Thymus (tissue), 11 donors: ENCODE results near the gene PLEKHM1. TPM values are rescaled to one million over a fixed set of nuclear protein-coding genes. Genes with fewer than 3 reads are reported as not detected.

ENCODE experiments used
- DNase-seq, 9 donors: peaks; one replicate each; pipeline ENCODE4 v3.0.0-alpha.2; 2013; ENCODE audit warnings: low spot score in 9 of 9, low read depth in 6 of 9, missing footprints in 1 of 9
- H3K27ac ChIP-seq, 2 donors: one replicate each; pipeline ENCODE4 v1.5.1; 2013; ENCODE audit warnings: control low read depth in 1 of 2, low read depth in 1 of 2, low read length in 1 of 2, mild to moderate bottlenecking in 1 of 2, moderate library complexity in 1 of 2
- H3K27me3 ChIP-seq, 2 donors: one replicate each; pipeline ENCODE4 v1.5.1; 2013; ENCODE audit warnings: low read length in 1 of 2; ENCODE audit not compliant: control insufficient read depth in 2 of 2, insufficient read depth in 1 of 2
- H3K36me3 ChIP-seq, 2 donors: one replicate each; pipeline ENCODE4 v1.5.1; 2013; ENCODE audit warnings: low read length in 1 of 2, mild to moderate bottlenecking in 1 of 2, moderate library complexity in 1 of 2; ENCODE audit not compliant: control insufficient read depth in 2 of 2, insufficient read depth in 2 of 2
- H3K4me1 ChIP-seq, 2 donors: one replicate each; pipeline ENCODE4 v1.5.1; 2013; ENCODE audit warnings: low read length in 2 of 2; ENCODE audit not compliant: control insufficient read depth in 2 of 2, insufficient read depth in 2 of 2
- H3K4me3 ChIP-seq, 2 donors: one replicate each; pipeline ENCODE4 v1.5.1; 2013; ENCODE audit warnings: low read length in 2 of 2, control low read depth in 1 of 2, mild to moderate bottlenecking in 1 of 2
- H3K9me3 ChIP-seq, 2 donors: one replicate each; pipeline ENCODE4 v1.5.1; 2013; ENCODE audit warnings: low read length in 1 of 2, mild to moderate bottlenecking in 1 of 2; ENCODE audit not compliant: control insufficient read depth in 2 of 2, insufficient read depth in 1 of 2
- WGBS: extraction: QIAGEN DNeasy Blood & Tissue Kit; methylation state at CpG from one replicate; pipeline ENCODE4 v1.1.7; 2013; 5-methylcytosine and 5-hydroxymethylcytosine counted together
- polyA plus RNA-seq: library from polyadenylated mRNA; stranded (reverse); fragments of 200-250 nt; gene quantifications from one replicate; pipeline ENCODE4 v1.2.3, GENCODE V29; 2013
- total RNA-seq: library from RNA; stranded (reverse); fragments of 120-200 nt; gene quantifications from one replicate; pipeline ENCODE4 v1.2.4, GENCODE V29; 2013
- donor health status: healthy.

PLEKHM1 gene
- total and polyA plus RNA-seq, 2 donors: 18.1 to 22.9 TPM

DNA sequence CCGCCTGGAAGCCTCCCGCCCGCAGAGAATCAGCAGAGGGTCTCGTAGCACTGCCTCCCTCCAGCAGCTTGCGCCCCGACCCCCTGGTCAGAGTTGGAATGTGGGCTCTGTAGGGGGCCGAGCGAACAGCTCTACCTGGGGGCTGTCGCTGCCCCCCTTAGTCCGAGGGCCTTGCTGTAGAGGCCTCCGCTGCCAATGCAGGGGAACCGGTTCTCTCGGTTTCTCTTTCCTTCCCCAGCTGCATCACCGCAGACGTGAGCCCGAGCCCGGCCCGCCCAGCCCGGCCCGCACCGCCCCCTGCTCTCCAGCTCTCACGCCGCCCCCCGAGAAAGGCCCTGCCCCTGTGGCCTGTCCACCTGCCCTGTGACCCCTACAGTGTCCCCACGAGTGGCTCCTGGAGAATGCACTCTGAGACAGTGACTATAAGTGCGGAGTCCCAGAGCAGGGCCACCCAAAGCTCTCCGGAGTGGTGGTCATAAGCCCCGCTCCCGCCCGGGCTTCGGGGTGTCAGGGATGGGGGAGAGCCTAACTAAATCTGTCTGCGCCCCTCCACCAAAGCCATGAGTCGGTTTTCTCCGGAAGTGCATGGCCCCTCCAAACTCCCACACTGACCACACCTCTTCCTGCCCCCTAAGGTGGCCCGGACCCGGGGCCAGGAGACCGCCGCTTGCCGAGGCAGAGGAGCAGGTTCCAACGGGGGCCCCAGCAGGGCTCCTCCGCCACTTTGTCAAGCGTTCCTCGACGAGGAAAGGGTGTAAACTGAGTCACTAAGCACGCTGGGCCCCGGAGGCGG lies 59.6 kb downstream of the PLEKHM1 start:
- DNase-seq: peak in 1 of 9 donors; percentile 51
- peaks cover 0 to 9% of the 10 kb centered on the region in 2 donors for H3K9me3 ChIP-seq
- H3K27me3 ChIP-seq: peaks cover 0 to 45% of the 10 kb centered on the region in 2 donors
- H3K4me3 ChIP-seq: peak overlapping the region; percentile 30 to 49
- peaks cover 17 to 63% of the 10 kb centered on the region in 2 donors for H3K4me1 ChIP-seq
- WGBS: 16% methylated on average over 47 of the region's 47 CpGs
- peak overlapping the region in 1 of 2 donors; percentile 46 for H3K27ac ChIP-seq
- peaks cover under 1 to 5% of the 10 kb centered on the region in 2 donors for H3K36me3 ChIP-seq

DNA sequence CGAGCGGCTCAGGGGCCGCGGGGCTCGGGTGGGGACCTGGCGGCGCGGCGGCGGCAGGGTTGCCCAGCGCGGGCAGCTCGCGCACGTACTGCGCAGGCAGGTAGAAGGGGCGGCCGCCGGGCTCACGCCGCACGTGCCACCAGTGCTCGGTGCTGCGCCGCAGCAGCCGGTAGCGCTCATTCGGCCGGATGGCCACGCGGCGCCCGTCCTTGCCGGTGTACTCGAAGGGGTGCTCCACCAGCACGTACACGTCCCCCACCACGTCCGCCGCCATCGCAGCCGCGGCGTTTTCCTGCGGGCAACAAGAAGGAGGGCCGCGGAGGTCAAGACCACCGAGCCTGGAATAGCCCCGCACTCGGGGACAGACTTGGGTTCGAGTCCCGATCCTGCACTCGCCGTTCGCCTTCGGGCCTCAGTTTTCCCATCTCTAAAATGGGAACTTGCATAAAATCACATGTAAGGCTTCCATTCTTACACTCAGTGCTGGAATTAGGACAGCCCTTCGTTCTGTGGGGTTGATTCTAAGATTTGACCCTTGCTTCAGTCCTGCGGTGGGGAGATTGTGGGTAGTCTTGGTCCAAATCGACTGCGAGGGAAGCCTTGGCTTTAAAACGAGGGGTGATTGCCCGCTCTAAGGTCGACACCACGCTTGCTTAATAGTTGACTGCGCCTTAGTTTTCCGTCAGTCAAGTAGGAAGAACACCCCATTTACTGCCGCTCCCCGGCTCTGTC lies 60.3 kb downstream of the PLEKHM1 start:
- WGBS: 92% methylated on average over 68 of the region's 68 CpGs
- Histone ChIP-seq H3K36me3 (peaks cover 0 to 2% of the 10 kb centered on the region in 2 donors), H3K9me3 (peaks cover 0 to 9% of the 10 kb centered on the region in 2 donors), H3K27ac (peak overlapping the region in 1 of 2 donors; percentile 46), H3K4me1 (peaks cover 17 to 58% of the 10 kb centered on the region in 2 donors), H3K27me3 (peaks cover 0 to 45% of the 10 kb centered on the region in 2 donors), H3K4me3 (peak overlapping the region in 1 of 2 donors; percentile 30)
- DNase-seq: no peak

DNA sequence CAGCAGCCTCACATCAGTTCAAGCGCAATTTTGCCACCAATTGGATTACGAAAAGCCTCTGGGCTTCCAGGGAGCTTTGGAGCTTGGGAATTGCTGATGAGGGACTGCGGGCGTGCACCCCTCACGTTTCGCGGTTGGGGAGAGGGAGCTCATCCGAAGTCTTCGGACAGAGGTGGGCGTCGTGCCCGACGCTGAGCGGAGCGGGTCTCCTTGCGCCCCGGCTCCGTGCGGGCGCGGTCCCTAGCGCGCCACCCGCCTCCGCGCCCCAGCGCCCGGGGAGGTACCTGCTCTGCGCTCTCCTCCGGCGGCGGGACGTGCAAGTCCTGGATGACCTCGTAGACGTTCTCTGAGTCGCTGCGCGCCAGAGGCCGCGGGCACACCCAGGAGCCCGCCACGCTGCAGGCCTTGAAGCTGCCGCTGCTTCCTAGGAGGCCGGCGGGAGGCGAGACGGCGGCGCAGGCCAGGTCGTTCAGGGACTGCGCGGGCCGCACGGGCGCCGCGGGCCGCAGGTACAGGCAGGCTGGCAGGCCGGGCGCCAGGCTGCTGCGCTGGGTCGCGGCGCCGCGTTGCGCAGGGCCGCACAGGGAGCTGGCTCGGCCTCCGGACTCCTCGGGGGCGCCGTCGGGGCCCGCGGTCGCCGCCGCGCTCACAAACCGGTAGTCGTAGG lies 61.0 kb downstream of the PLEKHM1 start:
- peaks cover 17 to 56% of the 10 kb centered on the region in 2 donors for H3K4me1 ChIP-seq
- DNase-seq: no peak
- H3K27me3 ChIP-seq: peaks cover 0 to 45% of the 10 kb centered on the region in 2 donors

DNA sequence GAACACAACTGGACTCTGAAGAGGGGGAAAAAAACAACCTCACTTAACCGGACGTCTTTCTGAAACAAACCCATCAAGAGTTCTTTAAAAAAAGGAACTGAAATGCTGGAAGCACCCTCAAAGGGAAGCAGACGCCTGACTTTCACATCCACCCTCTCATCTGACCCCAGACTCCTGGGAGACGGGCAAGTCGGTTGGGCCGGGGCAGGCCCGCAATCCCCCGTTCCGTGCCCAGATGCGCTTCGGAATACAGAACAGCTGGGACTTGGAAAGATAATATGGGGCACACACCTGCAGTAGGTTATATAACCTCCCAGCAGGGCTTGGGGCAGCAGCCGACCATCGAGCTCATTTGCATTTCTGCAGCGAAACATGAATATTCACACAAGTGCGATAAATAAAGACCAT lies 61.6 kb downstream of the PLEKHM1 start:
- Histone ChIP-seq H3K4me3 (no peak overlapping the region), H3K36me3 (no peaks in the 10 kb centered on the region), H3K9me3 (peaks cover 0 to 9% of the 10 kb centered on the region in 2 donors), H3K4me1 (peaks cover 17 to 56% of the 10 kb centered on the region in 2 donors), H3K27ac (no peak overlapping the region), H3K27me3 (peaks cover 0 to 45% of the 10 kb centered on the region in 2 donors)
- WGBS: 45% methylated on average over 15 of the region's 15 CpGs
- peak in 1 of 9 donors; percentile 31 for DNase-seq

More for the DNA sequence above, 61.0 kb downstream of the PLEKHM1 start:
- Histone ChIP-seq H3K27ac (no peak overlapping the region), H3K36me3 (no peaks in the 10 kb centered on the region), H3K4me3 (no peak overlapping the region), H3K9me3 (peaks cover 0 to 9% of the 10 kb centered on the region in 2 donors)
- 92% methylated on average over 82 of the region's 82 CpGs for WGBS

DNA sequence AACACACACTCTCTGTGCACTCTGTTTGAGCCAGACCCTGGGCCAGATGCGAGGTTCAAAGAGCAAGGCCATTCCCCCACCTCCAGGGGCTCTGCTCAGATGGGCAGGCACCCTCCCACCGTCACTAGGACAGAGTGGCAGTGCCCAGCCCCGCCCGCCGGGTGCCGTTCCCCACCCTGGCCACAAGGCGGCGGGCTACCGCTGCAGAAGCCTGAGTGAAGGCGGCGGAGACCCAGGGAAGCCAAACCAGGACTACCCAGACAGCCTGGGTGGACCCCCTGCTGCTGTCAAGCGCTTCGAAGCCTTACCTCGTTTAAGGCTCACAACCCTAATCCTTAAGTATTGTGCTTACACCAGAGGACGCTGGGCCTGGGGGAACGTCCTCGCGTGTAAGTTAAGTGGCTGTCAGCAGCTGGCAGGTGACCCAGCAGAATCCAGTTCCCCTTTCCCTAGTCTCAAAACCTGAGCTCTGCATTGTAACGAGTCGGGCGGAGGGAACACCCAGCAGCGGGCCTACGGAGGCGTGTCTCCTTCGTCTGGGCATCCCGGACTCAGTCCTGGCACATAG lies 62.4 kb downstream of the PLEKHM1 start:
- H3K27ac ChIP-seq: peak overlapping the region; percentile 43 to 68
- H3K27me3 ChIP-seq: peaks cover 0 to 43% of the 10 kb centered on the region in 2 donors
- peaks cover 0 to 9% of the 10 kb centered on the region in 2 donors for H3K9me3 ChIP-seq
- 4% methylated on average over 26 of the region's 26 CpGs for WGBS
- peaks cover 17 to 52% of the 10 kb centered on the region in 2 donors for H3K4me1 ChIP-seq
- DNase-seq: peak in 5 of 9 donors; percentile 66 to 85 (median 76)
- peak overlapping the region in 1 of 2 donors; percentile 14 for H3K4me3 ChIP-seq
- H3K36me3 ChIP-seq: no peaks in the 10 kb centered on the region

DNA sequence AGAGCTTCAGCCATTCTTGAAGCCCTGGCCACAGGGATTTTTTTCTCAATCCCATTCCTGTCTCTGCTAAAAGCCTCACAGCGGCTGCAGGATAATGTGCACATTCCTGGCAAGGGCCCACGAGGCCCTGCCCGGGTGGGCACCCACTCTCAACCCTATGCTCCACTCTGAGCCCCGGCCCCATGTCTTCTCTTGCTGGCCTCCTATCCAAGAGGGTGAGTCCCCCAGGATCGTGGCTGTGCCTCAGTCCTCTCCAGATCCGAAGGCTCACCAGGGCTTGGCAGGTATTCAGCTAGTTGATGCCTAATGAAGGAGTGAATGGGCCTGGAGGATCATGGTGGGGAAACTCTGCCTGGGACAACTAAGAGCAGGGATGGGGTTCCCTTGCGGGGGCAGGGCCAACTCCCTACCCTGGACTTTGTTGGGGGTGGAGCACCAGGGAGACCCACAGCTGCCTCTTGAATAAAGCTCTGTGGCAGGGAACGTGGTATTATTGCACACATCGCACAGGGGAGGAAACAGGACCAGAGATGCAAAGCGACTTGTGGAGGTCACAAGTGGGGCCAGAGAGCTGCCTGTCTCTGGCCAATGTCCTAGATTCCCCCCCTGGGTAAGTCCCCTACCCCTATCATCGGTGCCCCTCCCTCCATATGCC lies 63.2 kb downstream of the PLEKHM1 start:
- H3K27ac ChIP-seq: no peak overlapping the region
- 93% methylated on average over 11 of the region's 11 CpGs for WGBS
- no peak for DNase-seq
- no peak overlapping the region for H3K4me3 ChIP-seq
- peaks cover 0 to 39% of the 10 kb centered on the region in 2 donors for H3K27me3 ChIP-seq
- peaks cover 0 to 9% of the 10 kb centered on the region in 2 donors for H3K9me3 ChIP-seq
- H3K36me3 ChIP-seq: no peaks in the 10 kb centered on the region
- peaks cover 16 to 45% of the 10 kb centered on the region in 2 donors for H3K4me1 ChIP-seq

DNA sequence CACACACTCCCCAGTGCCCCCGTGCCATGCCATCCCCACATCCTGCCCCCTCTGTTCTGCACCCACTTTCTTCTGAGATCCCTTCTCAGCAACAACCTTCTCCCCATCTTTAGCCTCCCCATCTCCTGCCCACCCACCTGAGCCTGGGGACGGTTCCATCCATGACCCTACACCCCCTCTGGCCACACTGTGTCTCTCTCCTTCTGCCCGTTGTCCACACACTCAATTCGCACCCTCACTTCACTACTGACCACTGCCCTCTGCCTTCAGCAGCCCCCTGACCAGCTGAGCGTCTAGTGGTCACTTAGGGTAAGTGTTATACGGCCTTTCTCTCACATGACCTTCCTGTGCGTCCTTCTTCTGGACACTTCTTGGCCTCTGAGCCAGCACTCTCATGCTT lies 64.0 kb downstream of the PLEKHM1 start:
- no peak for DNase-seq
- WGBS: 86% methylated on average over 7 of the region's 7 CpGs
- H3K36me3 ChIP-seq: no peaks in the 10 kb centered on the region
- no peak overlapping the region for H3K27ac ChIP-seq
- H3K4me3 ChIP-seq: no peak overlapping the region
- peaks cover 12 to 38% of the 10 kb centered on the region in 2 donors for H3K4me1 ChIP-seq
- H3K27me3 ChIP-seq: peaks cover 0 to 31% of the 10 kb centered on the region in 2 donors
- H3K9me3 ChIP-seq: peaks cover 0 to 7% of the 10 kb centered on the region in 2 donors

DNA sequence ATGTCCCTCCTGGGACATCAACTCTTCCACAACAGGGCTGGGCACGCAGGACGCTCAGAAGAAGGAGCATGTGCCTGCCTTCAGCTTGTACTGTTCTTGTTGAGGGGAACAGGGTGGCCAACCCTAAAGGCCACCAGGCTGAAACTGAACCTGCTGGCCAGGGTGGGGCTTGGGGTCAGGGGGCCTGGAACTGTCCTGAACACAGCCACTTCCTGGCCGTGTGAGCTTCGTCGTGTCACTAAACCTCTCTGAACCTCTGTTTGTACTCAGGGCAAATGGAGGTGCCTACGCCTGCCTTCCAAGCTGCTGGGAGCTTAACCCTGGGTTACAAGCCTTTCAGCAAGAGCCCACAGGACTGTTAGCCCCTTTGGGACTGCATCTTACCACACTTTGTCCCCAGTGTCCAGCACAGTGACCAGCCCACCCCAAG lies 64.5 kb downstream of the PLEKHM1 start:
- 91% methylated on average over 6 of the region's 6 CpGs for WGBS
- peaks cover 0 to 25% of the 10 kb centered on the region in 2 donors for H3K27me3 ChIP-seq
- peaks cover 9 to 32% of the 10 kb centered on the region in 2 donors for H3K4me1 ChIP-seq
- peaks cover 0 to 5% of the 10 kb centered on the region in 2 donors for H3K9me3 ChIP-seq
- no peak overlapping the region for H3K27ac ChIP-seq
- DNase-seq: no peak
- H3K4me3 ChIP-seq: no peak overlapping the region
- H3K36me3 ChIP-seq: no peaks in the 10 kb centered on the region
